Measurements from ENCODE around the gene B3GNT8. TPM values are rescaled to one million over a fixed set of nuclear protein-coding genes. Genes with fewer than 3 reads are reported as not detected.

Gene B3GNT8
- total and polyA plus RNA-seq, 3 experiments from 2014 or later, result 0.66 to 11.1 (median 0.91) TPM

DNA sequence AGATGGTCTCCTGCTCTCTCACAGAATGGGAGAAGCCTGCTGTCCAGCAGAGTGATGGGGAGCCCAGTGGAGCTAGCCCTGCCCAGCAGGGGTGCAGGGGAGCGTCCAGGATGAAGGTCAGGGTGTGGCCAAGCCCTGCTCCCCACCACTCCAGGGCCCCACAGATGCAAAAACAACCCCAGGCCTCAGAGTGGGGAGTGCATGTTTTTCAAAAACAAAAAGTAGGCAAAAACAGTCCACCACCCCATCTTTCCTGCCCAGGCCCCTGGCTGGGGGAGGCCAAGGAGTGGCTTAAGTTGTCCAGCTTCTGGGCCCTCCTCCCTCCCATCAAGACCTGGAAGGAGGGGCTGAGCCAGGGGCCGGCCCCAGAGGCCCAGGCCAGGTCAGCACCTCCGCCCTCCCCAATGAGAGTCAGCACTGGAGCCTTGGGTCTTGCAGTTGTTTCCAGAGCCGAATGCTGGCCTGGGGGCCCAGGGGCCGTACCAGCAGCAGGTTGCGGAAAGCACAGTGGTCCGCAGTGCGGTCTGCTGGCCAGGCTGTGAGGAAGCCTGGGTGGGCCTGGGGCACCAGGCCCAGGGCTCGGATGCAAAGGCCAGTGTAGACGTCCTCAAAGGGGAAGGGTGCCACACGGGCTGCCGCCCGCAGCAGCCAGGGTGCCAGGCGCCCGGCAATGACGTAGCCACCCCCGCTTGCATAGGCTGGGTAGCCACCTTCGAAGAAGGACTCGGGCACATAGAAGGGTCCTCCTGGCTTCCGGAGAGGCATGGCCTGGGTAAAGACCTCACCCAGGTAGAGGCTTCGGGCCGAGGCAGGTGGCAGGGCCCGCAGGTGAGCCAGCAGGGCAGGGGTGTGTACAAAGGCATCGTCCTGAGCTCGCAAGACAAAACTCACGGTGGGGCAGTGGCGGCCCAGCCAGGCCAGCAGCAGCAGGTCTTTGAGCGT, 1.7 kb downstream of the B3GNT8 start:
- Mint-ChIP-seq H3K27ac (peak overlapping the region in 6 of 8 donors; percentile 66 to 98 (median 88)), H3K4me3 (peak overlapping the region; percentile 56 to 94 (median 70)), H3K4me1 (peaks cover 25 to 38% (median 32%) of the 10 kb centered on the region in 3 donors), H3K36me3 (peaks cover 0 to 53% (median 4%) of the 10 kb centered on the region in 3 donors), H3K27me3 (no peaks in the 10 kb centered on the region), H3K9me3 (no peaks in the 10 kb centered on the region)
- no peak overlapping the region for H3K27ac ChIP-seq (ENCODE audit: low read depth, low read length)
- ChIA-PET CTCF (interaction anchor here (1.9 kb wide), 1 partner anchor 24 kb away, joined by 5 read pairs; no protein-coding TSS in a partner anchor), POLR2A (no interaction called here)
- no peaks in the 10 kb centered on the region for H3K27me3 ChIP-seq (ENCODE audit: insufficient read depth, low read length, poor library complexity, severe bottlenecking)
- no peak for DNase-seq
- H3K4me3 ChIP-seq (ENCODE audit: low read length), result no peak overlapping the region
- peaks cover 17% of the 10 kb centered on the region for H3K4me1 ChIP-seq (ENCODE audit: insufficient read depth, low read length)
- peaks cover 2% of the 10 kb centered on the region for H3K36me3 ChIP-seq (ENCODE audit: insufficient read depth, low read length)
- no peaks in the 10 kb centered on the region for H3K9me3 ChIP-seq (ENCODE audit: low read length)

DNA sequence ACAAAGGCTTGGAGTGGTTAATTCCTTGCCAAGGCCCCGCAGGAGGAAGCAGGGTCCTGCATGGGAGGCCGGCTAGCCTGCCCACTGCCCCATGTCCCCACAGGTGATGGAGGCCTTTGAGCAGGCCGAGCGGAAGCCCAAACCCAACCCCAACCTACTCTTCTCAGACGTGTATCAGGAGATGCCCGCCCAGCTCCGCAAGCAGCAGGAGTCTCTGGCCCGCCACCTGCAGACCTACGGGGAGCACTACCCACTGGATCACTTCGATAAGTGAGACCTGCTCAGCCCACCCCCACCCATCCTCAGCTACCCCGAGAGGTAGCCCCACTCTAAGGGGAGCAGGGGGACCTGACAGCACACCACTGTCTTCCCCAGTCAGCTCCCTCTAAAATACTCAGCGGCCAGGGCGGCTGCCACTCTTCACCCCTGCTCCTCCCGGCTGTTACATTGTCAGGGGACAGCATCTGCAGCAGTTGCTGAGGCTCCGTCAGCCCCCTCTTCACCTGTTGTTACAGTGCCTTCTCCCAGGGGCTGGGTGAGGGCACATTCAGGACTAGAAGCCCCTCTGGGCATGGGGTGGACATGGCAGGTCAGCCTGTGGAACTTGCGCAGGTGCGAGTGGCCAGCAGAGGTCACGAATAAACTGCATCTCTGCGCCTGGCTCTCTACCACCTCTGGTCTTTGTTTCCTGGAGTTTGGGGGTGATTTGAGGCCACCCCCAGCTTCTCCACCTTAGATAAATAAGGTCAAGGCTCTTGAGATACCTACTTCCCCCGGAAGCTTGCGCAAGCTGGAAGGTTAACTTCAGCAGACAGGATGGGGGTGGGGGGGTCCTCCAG, 2.6 kb downstream of the B3GNT8 start:
- H3K4me1 Mint-ChIP-seq, result peaks cover 25 to 38% (median 32%) of the 10 kb centered on the region in 3 donors
- DNase-seq, result peak in 2 of 5 donors; percentile 24 to 34
- Histone ChIP-seq H3K9me3 (ENCODE audit: low read length) (no peaks in the 10 kb centered on the region), H3K27me3 (ENCODE audit: insufficient read depth, low read length, poor library complexity, severe bottlenecking) (no peaks in the 10 kb centered on the region), H3K4me3 (ENCODE audit: low read length) (no peak overlapping the region), H3K27ac (ENCODE audit: low read depth, low read length) (no peak overlapping the region), H3K4me1 (ENCODE audit: insufficient read depth, low read length) (peaks cover 17% of the 10 kb centered on the region), H3K36me3 (ENCODE audit: insufficient read depth, low read length) (peaks cover 9% of the 10 kb centered on the region)
- H3K27ac Mint-ChIP-seq, result peak overlapping the region in 7 of 8 donors; percentile 40 to 98 (median 86)
- H3K9me3 Mint-ChIP-seq, result no peaks in the 10 kb centered on the region
- H3K27me3 Mint-ChIP-seq, result no peaks in the 10 kb centered on the region
- H3K36me3 Mint-ChIP-seq, result peaks cover 0 to 61% (median 4%) of the 10 kb centered on the region in 3 donors
- POLR2A ChIA-PET, result no interaction called here
- CTCF ChIA-PET, result interaction anchor here (1.9 kb wide), 1 partner anchor 25 kb away, joined by 5 read pairs; no protein-coding TSS in a partner anchor
- peak overlapping the region in 6 of 7 donors; percentile 57 to 90 (median 69) for H3K4me3 Mint-ChIP-seq

DNA sequence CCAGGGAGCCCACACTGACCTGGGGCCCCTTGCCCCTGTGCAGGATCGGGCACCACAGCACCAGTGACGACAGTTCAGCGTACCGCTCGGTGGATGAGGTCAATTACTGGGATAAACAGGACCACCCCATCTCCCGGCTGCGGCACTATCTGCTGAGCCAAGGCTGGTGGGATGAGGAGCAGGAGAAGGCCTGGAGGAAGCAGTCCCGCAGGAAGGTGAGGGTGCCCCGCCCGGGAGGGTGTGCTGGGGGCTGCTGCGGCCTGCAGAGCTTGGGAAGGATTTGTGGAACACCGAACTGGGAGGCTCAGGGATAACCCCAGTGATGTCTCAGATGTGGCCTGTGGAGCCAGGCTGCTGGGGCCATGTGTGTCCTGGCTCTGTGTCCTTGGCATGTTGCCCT, 4.2 kb downstream of the B3GNT8 start:
- CTCF ChIA-PET, result no interaction called here

DNA sequence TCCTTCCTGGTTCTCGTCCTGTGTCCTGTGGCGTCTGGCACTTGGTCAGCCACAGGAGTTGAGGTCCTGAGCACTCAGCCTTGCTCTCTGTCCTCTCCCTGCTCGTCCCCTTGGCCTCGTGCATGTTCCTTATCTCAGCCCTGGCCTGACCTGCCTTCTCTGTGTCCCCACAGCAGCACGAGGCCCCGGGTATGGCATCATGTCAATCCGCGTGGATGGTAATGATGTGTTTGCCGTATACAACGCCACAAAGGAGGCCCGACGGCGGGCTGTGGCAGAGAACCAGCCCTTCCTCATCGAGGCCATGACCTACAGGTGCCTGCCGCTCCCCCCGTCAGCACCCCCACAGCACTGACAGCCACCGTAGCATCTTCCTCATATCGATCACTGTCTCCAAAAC, 4.7 kb downstream of the B3GNT8 start:
- Histone ChIP-seq H3K36me3 (ENCODE audit: insufficient read depth, low read length) (peaks cover 9% of the 10 kb centered on the region), H3K9me3 (ENCODE audit: low read length) (no peaks in the 10 kb centered on the region), H3K27me3 (ENCODE audit: insufficient read depth, low read length, poor library complexity, severe bottlenecking) (no peaks in the 10 kb centered on the region), H3K4me1 (ENCODE audit: insufficient read depth, low read length) (no peaks in the 10 kb centered on the region), H3K27ac (ENCODE audit: low read depth, low read length) (no peak overlapping the region), H3K4me3 (ENCODE audit: low read length) (no peak overlapping the region)
- no peak for DNase-seq
- H3K27ac Mint-ChIP-seq, result peak overlapping the region in 5 of 8 donors; percentile 17 to 67 (median 59)
- peaks cover 9 to 18% (median 12%) of the 10 kb centered on the region in 3 donors for H3K4me1 Mint-ChIP-seq
- POLR2A ChIA-PET, result no interaction called here
- H3K4me3 Mint-ChIP-seq, result no peak overlapping the region
- peaks cover 0 to 74% (median 7%) of the 10 kb centered on the region in 3 donors for H3K36me3 Mint-ChIP-seq
- H3K9me3 Mint-ChIP-seq, result no peaks in the 10 kb centered on the region
- no peaks in the 10 kb centered on the region for H3K27me3 Mint-ChIP-seq
- CTCF ChIA-PET, result no interaction called here

More for the DNA sequence above, 4.2 kb downstream of the B3GNT8 start:
- H3K27ac Mint-ChIP-seq, result peak overlapping the region in 5 of 8 donors; percentile 14 to 67 (median 46)
- no peak overlapping the region for H3K27ac ChIP-seq (ENCODE audit: low read depth, low read length)
- DNase-seq, result no peak
- peaks cover 3% of the 10 kb centered on the region for H3K4me1 ChIP-seq (ENCODE audit: insufficient read depth, low read length)
- H3K4me3 Mint-ChIP-seq, result no peak overlapping the region
- peaks cover 0 to 72% (median 7%) of the 10 kb centered on the region in 3 donors for H3K36me3 Mint-ChIP-seq
- peaks cover 13 to 23% (median 17%) of the 10 kb centered on the region in 3 donors for H3K4me1 Mint-ChIP-seq
- POLR2A ChIA-PET, result no interaction called here
- H3K9me3 Mint-ChIP-seq, result no peaks in the 10 kb centered on the region
- no peak overlapping the region for H3K4me3 ChIP-seq (ENCODE audit: low read length)
- H3K27me3 Mint-ChIP-seq, result no peaks in the 10 kb centered on the region
- no peaks in the 10 kb centered on the region for H3K9me3 ChIP-seq (ENCODE audit: low read length)
- peaks cover 9% of the 10 kb centered on the region for H3K36me3 ChIP-seq (ENCODE audit: insufficient read depth, low read length)
- no peaks in the 10 kb centered on the region for H3K27me3 ChIP-seq (ENCODE audit: insufficient read depth, low read length, poor library complexity, severe bottlenecking)

DNA sequence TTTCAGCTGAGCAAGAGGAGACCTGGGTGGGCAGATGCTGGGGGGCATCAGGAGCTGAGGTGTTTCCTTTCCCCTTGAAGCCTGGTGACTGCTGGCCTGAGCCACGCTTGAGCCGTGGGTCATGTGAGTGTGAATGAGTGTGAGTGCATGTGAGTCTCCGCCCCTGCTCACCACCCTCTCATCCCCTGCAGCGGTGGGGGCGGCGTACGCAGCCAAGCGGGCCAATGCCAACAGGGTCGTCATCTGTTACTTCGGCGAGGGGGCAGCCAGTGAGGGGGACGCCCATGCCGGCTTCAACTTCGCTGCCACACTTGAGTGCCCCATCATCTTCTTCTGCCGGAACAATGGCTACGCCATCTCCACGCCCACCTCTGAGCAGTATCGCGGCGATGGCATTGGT, 5.2 kb downstream of the B3GNT8 start:
- no peaks in the 10 kb centered on the region for H3K9me3 Mint-ChIP-seq
- Histone ChIP-seq H3K27ac (ENCODE audit: low read depth, low read length) (no peak overlapping the region), H3K4me1 (ENCODE audit: insufficient read depth, low read length) (no peaks in the 10 kb centered on the region), H3K9me3 (ENCODE audit: low read length) (no peaks in the 10 kb centered on the region), H3K4me3 (ENCODE audit: low read length) (no peak overlapping the region), H3K27me3 (ENCODE audit: insufficient read depth, low read length, poor library complexity, severe bottlenecking) (no peaks in the 10 kb centered on the region), H3K36me3 (ENCODE audit: insufficient read depth, low read length) (peaks cover 9% of the 10 kb centered on the region)
- DNase-seq, result no peak
- H3K36me3 Mint-ChIP-seq, result peaks cover 0 to 78% (median 7%) of the 10 kb centered on the region in 3 donors
- no peaks in the 10 kb centered on the region for H3K27me3 Mint-ChIP-seq
- no peak overlapping the region for H3K4me3 Mint-ChIP-seq
- peak overlapping the region in 4 of 8 donors; percentile 33 to 79 (median 52) for H3K27ac Mint-ChIP-seq
- peaks cover 8 to 14% (median 11%) of the 10 kb centered on the region in 3 donors for H3K4me1 Mint-ChIP-seq
- POLR2A ChIA-PET, result no interaction called here
- CTCF ChIA-PET, result no interaction called here

DNA sequence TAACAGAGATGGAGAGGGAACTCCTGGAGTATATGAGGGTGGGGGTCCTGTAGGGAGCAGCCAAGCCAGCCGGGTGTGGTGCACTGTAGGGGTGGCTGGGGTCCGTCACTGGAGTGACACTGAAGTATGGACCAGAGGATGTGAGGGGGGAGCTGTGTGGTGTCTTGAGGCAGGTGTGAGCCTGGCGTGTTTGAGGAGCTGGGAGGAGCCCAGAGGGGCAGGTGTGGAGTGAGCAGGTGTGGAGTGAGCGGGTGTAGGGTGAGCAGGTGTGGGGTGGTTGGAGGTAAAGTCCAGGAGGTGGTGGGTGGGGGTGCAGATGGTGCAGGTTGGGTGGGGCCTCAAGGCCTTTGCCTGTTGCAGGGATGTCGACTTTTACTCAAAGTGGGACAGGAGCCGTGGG, 5.9 kb downstream of the B3GNT8 start:
- H3K36me3 Mint-ChIP-seq, result peaks cover 0 to 80% (median 7%) of the 10 kb centered on the region in 3 donors
- no peak overlapping the region for H3K27ac ChIP-seq (ENCODE audit: low read depth, low read length)
- H3K27ac Mint-ChIP-seq, result peak overlapping the region in 5 of 8 donors; percentile 58 to 93 (median 67)
- no peaks in the 10 kb centered on the region for H3K27me3 ChIP-seq (ENCODE audit: insufficient read depth, low read length, poor library complexity, severe bottlenecking)
- ChIA-PET CTCF (interaction anchor here (1.2 kb wide), 1 partner anchor 10 kb away, joined by 4 read pairs; no protein-coding TSS in a partner anchor), POLR2A (no interaction called here)
- no peak for DNase-seq
- no peaks in the 10 kb centered on the region for H3K9me3 Mint-ChIP-seq
- peaks cover 5 to 9% (median 6%) of the 10 kb centered on the region in 3 donors for H3K4me1 Mint-ChIP-seq
- H3K4me3 Mint-ChIP-seq, result no peak overlapping the region
- peaks cover 13% of the 10 kb centered on the region for H3K36me3 ChIP-seq (ENCODE audit: insufficient read depth, low read length)
- no peak overlapping the region for H3K4me3 ChIP-seq (ENCODE audit: low read length)
- H3K27me3 Mint-ChIP-seq, result no peaks in the 10 kb centered on the region
- no peaks in the 10 kb centered on the region for H3K9me3 ChIP-seq (ENCODE audit: low read length)
- H3K4me1 ChIP-seq (ENCODE audit: insufficient read depth, low read length), result no peaks in the 10 kb centered on the region

DNA sequence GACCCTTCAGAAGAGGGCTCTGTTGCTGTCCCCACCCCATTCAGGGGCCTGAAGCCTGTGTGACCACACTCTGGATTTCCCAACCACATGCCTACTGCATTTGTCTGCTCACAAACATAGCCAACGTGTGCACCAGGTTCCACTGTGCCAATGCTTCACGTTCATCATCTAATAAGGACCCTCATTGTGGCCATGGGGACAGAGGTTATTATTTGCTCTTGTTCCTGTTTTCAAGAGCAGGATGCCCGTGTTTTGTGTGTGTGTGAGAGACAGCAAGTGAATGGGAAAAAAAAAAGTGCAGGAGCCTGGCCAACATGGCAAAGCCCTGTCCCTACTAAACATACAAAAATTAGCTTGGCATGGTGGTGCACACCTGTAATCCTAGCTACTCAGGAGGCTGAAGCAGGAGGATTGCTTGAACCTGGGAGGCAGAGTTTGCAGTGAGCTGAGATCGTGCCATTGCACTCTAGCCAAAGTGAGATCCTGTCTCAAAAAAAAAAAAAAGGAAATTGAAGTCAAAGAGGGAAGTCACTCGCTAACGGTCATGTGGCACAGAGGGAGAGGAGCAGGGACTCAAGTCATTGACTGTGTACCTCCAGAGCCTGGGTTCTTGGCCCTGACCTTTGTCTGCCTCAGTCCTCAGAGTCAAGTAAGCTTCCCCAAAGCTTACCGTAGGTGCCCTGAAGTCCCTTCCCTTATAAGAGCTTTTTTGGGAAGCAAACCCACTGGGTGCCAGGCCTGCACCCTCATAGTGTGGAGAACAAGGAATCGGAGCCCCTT, 6.9 kb downstream of the B3GNT8 start:
- H3K27me3 Mint-ChIP-seq, result no peaks in the 10 kb centered on the region
- Histone ChIP-seq H3K4me1 (ENCODE audit: insufficient read depth, low read length) (no peaks in the 10 kb centered on the region), H3K9me3 (ENCODE audit: low read length) (no peaks in the 10 kb centered on the region), H3K27me3 (ENCODE audit: insufficient read depth, low read length, poor library complexity, severe bottlenecking) (no peaks in the 10 kb centered on the region), H3K36me3 (ENCODE audit: insufficient read depth, low read length) (peaks cover 17% of the 10 kb centered on the region), H3K27ac (ENCODE audit: low read depth, low read length) (no peak overlapping the region), H3K4me3 (ENCODE audit: low read length) (no peak overlapping the region)
- H3K4me1 Mint-ChIP-seq, result peaks cover 4 to 5% (median 4%) of the 10 kb centered on the region in 3 donors
- H3K4me3 Mint-ChIP-seq, result no peak overlapping the region
- peak overlapping the region in 2 of 8 donors; percentile 15 to 54 for H3K27ac Mint-ChIP-seq
- ChIA-PET POLR2A (no interaction called here), CTCF (interaction anchor here (0.7 to 1.2 kb wide), 2 partner anchors 11 to 964 kb away, joined by 3 to 4 read pairs; no protein-coding TSS in a partner anchor)
- H3K36me3 Mint-ChIP-seq, result peaks cover 0 to 83% (median 7%) of the 10 kb centered on the region in 3 donors
- H3K9me3 Mint-ChIP-seq, result no peaks in the 10 kb centered on the region
- no peak for DNase-seq

Measured in CD8-positive, alpha-beta memory T cell (primary cell).